SW 1271 (cell line): ENCODE results near the gene AAMDC.
"Not testable (repeated sequence)": the region's sequence is repeated elsewhere in the genome, so short reads cannot be mapped to it uniquely, and the experiment has no call there.

Source experiments
- DNase-seq, 2 experiments: peaks; one replicate each; lab custom pipeline; 2025; lab: John Stamatoyannopoulos, UW

AAMDC gene

DNA sequence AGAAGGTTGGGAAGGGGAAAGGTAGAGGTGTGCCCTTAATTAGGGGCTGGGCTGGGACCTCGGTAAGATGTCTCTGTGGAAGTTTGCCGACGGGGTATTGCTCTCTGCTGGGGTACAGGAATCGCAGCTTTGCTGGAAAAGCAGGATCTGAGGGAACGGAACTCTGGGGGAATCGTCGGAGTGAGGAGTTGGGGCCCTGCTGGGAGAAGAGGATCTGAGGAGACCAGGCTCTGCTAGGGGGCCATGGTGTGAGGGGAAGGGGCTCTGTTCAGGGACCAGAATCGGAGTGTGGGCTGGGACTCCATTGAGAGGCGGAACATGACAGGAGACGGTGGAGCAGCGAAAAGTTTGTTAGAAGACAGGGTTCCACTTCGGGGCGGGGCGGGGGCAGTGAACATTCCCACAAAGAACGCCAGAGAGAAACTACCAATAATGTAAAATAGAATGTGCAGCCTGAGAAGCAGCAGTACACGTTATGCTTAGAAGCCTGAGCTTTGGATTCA, 456 bp downstream of the AAMDC start:
- peak in 1 of 2 experiments; percentile 29 for DNase-seq

- not testable (repeated sequence) for DNase-seq
These were observed 1.2 kb downstream of the AAMDC start for GRCh38 chr11:77822126-77822525.

DNA sequence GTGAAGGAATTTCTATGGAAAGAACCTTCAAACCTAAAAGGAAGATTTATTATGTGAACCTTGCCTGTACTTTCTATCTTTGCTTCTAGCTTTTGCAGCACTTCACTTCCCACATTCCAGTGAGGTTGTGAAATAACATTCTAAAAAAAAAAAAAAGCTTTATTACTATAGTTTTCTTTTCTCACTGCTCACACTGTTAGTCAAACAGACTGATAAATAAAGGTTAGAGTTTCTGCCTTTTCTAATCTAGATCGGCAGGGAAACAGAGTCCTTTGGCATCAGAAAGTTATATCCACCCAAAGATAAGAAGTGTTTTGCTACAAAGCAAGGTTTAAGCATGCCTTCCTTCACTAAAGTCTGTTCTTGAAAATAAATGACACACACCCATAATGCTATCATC, 2.8 kb downstream of the AAMDC start:
- DNase-seq = no peak

- no peak for DNase-seq
These were observed 8.0 kb downstream of the AAMDC start for GRCh38 chr11:77828926-77829325.

DNA sequence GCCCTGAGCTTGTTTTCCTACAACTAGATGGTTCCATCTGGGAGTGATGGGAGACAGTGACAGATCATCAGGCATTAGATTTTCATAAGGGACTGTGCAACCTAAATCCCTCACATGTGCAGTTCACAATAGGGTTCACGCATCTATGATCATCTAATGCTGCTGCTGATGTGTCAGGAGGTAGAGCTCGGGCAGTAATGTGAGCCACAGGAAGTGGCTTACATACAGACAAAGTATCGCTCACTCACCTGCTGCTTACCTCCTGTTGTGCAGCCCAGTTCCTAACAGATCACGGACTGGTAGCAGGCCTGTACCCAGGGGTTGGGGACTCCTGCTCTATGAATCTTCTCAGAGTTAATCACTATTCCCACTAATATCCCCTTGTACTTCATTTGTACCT, 12.4 kb downstream of the AAMDC start:
- DNase-seq = no peak

DNA sequence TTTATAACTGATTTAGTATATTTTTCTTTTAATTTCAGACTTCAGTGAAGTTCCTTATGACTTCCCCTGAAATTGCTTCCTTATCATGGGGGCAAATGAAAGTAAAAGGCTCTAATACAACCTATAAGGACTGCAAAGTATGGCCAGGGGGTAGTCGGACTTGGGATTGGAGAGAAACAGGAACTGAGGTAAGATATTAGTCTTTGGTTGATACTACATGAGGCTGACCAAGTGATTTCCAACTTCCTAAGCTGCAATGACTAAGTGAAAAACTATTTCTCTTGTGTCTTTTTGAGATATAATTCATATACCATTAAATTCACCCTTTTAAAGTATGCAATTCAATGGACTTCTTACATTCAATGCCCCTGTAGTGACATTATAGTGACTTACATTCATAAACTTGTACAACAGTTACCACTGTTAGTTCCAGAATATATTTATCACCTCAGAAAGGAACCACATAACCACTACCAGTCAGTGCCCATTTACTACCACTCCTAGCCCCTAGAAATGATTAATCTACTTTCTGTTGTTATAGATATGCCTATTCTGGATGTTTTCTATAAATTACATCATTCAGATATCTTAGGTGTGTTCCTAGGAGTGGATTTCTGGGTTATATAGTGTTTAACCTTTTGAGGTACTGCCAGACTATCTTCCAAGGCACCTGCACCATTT, 21.6 kb downstream of the AAMDC start:
- DNase-seq = no peak

DNA sequence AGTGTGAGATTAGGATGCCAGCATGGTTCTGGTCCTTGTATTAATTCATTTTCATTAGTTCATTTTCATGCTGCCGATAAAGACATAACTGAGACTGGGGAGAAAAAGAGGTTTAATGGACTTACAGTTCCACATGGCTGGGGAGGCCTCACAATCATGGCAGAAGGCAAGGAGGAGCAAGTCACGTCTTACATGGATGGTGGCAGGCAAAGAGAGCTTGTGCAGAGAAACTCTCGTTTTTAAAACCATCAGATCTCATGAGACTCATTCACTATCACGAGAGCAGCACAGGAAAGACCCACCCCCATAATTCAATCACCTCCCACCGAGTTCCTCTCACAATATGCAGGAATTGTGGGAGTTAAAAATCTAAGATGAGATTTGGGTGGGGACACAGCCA, 22.8 kb downstream of the AAMDC start:
- not testable (repeated sequence) for DNase-seq

DNA sequence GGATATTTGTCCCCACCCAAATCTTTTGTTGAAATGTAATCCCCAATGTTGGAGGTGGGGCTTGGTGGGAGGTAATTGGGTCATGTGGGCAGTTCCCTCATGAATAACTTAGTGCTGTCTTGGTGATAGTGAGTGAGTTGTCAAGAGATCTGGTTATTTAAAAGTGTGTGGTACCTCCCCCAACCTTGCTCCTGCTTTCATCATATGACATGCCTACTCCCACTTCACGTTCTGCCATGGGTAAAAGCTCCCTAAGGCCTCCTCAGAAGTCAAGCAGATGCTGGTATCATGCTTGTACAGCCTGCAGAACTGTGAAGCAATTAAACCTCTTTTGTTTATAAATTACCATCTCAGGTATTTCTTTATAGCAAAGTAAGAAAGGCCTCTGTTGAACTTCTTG, 30.6 kb downstream of the AAMDC start:
- DNase-seq = no peak

DNA sequence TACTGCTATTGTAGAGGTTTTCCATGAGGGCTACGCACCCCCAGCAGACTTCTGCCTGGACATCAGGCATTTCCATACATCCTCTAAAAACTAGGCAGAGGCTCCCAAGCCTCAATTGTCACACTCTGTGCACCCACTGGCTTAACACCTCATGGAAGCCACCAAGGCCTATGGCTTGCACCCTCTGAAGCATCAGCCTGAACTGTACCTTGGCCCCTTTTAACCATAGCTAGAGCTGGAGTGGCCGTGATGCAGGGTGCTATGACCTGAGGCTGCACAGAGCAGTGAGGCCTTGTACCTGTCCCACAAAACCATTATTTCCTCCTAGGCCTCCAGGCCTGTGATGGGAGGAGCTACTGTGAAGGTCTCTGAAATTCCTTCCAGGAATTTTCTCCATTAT, 33.9 kb downstream of the AAMDC start:
- DNase-seq = no peak

GRCh38 chr11:77857906-77858457, 37.0 kb downstream of the AAMDC start:
- DNase-seq = not testable (repeated sequence)

- not testable (repeated sequence) for DNase-seq
These were observed 40.5 kb downstream of the AAMDC start for GRCh38 chr11:77861444-77861843.

- DNase-seq = no peak
These were observed 44.9 kb downstream of the AAMDC start for GRCh38 chr11:77865805-77866204.

- DNase-seq = no peak
These were observed 45.4 kb downstream of the AAMDC start for GRCh38 chr11:77866336-77866735.

DNA sequence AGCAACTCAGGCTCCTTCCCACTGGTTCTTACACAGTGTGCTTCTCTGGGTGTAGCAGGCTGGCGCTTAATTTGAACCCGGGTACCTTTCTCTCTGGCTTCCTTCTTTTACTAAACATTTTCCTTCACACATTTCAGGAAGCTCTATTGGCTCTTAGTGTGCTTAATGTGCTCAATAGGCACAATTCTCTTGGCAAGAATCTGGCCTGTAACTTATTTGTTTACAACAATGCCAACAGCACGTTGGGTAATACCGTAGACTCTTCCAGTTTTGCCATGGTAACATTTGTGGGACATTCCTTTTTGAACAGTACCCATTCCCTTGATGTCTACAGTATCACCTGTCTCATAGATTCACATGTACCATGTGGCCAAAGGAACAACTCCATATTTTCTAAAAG, 47.8 kb downstream of the AAMDC start:
- no peak for DNase-seq

- DNase-seq = no peak
These were observed 50.9 kb downstream of the AAMDC start for GRCh38 chr11:77871855-77872254.

DNA sequence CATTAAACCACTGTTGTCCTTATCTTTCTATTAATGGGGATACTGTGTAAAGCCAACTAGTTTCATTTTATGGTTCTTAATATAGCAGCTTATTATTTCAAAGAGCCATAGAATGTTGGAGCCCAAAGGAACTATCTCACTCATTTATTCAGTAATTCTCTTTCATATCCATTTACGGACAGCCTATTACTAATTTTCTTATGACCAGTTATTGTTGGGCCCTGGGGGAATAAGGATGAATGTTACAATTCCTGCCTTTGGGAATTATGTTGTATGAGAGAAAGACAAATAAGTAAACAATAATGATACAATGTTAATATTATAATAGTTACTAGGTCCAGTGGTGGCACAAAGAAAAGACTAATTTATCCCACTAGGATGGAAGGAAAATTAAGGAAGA, 52.4 kb downstream of the AAMDC start:
- DNase-seq = no peak

DNA sequence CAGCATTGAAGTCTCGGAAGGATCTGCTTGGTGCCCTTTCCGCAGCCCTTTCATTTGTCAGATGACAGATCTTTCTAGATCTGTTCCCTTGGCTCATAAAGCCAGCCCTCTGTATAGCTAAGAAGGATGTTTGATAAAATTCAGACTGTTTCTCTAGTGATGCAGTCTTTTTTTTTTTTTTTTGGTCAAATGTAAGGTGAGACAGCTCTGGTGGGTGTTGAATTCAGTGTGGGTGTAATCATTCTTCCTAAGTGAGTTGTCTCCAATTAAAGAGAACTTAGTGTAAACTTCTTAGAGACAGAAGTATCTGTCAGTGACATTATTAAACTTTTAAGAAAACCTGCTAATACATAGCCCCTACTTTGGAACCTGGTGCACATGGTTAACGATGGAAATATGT, 53.3 kb downstream of the AAMDC start:
- DNase-seq = no peak

DNA sequence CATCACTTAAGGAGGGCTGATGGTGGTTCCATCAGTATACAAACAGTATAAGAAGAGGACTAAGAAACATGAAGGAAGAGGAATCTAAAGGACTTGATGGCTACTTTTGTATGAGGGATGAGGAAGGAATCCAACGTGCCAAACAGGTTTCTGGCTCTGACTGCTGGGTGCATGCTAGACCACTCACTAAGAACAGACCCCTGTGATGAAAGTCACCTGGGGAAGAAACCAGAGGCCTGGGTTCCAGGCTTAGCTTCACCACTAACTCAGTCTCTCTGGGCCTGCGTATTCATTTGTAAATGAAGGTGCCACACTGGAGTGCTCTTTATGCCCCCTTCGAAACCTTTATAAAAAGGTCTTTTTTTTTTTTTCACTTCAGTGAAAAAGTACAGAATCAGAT, 55.1 kb downstream of the AAMDC start:
- DNase-seq = no peak

- peak in 1 of 2 experiments; percentile 46 for DNase-seq
These were observed 57.3 kb downstream of the AAMDC start for GRCh38 chr11:77878247-77878646.

DNA sequence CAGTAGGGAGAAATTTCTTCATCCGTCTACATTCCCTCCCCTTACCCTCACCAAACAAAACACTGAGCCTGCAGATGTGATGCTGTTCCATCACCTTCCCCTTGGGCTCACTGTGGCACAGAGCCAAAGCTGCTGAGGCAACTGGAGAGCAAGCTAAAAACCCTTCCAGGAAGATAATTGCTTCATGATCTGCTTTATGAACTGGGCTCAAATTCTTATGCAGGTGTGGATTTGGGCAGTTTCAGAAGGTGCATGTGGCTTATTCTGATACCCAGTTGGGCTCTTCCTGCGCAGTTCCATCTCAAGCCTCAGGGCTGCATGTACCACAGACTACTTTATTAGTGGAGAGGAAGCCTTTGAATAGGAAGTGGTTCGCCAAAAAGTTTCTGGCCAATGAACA, 58.3 kb downstream of the AAMDC start:
- DNase-seq = no peak

- no peak for DNase-seq
These were observed 61.5 kb downstream of the AAMDC start for GRCh38 chr11:77882396-77882795.

DNA sequence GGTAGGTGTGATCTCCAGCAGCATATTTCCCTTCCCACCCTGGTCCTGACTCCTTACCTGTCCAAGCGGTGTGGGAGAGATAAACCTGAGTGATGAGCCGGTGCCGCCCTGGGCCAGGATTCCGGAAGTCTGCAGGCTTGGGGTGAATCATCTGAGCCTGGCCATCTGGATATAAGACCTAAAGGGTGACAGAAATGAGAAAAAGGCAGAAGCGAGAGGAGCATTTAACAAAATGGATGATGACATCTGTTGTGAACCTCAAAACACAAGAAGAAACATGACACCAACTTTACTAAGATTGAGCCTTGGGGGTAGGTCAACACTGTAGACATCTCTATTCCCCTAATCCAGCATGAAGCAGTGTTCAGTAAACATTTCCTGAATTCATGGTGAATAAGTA, 62.8 kb downstream of the AAMDC start:
- DNase-seq = no peak

DNA sequence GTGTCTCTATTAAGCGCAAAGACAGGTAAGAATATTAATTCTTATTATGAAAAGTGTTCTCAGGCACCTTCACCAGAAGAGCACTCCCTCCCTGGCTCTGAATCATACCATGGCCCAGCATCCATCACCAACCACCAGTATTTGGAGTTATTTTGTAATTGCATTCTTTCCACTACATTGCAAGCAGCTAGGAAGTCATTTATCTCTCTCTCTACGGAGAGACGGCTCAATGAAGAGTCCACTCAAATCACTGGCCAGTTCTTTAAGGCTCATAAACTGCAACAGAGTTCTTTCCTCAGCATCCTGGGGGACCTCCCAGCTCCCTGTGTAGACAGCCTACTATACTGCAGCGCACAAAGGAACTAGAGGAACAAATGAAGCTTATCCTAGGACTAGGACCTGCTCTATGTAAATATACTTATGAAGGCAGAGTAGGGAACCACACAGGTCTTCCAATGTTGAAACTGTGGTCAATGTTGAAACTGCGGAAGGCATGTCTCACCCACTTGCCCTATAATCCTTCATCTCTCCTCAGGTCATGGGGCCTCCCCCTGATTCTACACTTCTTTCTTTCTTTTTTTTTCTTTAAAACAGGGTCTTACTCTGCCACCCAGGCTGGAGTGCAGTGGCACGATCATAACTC, 63.4 kb downstream of the AAMDC start:
- no peak for DNase-seq

DNA sequence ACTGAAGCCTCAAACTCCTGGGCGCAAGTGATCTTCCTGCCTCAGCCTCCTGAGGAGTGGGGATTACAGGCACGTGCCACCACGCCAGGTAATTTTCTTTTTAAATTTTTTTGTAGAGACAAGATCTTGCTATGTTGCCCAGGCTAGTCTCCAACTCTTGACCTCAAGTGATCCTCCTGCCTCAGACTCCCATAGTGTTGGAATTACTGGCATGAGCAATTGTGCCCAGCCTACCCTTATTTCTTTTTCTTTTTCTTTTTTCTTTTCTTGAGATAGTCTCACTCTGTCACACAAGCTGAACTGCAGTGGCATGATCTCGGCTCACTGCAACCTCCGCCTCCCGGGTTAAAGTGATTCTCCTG, 63.9 kb downstream of the AAMDC start:
- no peak for DNase-seq
